ENCODE results near the gene SCN9A.
"Not testable (repeated sequence)": the region's sequence is repeated elsewhere in the genome, so short reads cannot be mapped to it uniquely, and the experiment has no call there.

Gene SCN9A

DNA sequence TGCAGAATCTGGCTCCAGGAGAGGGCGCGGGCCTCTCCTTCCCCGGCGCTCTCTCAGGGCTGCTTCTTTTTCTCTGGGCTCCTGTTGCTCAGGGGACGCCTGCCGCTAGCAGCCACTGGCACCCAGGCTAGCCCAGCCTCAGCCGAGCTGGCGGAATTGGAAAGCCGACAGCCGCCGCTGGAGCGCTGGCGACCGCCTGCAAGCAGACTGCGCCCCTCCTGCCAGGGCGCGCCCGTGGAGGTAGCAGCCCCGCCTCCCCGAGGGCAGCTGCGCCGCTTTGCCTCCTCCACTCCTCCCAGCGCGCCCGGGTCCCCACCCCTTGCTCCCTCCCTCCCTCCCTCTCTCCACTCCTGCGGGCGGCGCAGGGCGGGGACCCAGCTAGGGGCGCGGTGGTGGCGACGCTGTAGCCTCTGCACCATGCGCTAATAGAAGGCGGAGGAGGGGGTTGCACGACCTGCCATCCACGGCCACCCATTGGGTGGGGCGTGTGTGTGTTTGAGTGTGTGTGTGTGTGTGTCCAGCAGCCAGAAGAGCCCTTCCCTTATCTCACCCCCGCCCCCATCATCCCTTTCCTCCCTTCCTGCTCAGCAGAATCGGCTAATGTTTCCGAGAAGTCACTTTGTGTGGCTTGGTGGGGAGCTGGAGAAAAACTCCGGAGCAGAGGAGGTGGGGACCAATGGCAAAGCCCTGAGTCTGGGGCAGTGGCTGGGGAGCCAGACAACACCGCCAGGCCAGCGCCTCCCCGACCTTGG lies at the start of gene SCN9A:
Gene SCN9A, minus strand, starts transcription at position 209 of the 752 bp plus-strand sequence. CDS start 64,188 bp downstream, outside the sequence.
- DNase-seq (ENCODE audit: low read depth in 1 of 2, low spot score in 1 of 2) = no peak

DNA sequence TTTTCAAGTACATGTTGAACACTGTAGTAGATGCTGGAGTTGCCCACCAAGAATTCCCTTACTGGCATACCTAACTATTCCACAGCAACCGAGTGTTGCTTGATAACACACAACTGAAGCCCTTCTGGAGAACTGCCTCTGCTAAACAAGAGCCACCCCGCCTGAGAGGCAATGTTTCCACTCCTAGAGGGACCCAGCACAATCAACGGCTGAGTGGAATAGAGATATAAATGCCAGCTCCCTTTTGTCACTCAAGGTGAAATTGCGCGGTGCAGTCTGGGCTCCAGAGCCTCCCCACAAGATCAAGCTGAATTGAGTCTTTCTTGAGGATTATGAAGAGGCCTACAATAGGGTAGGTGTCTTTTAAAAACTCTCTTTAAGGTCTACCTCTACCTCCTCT lies 49.1 kb upstream of the SCN9A start:
- DNase-seq (ENCODE audit: low read depth in 1 of 2, low spot score in 1 of 2) = no peak

GRCh38 chr2:166419616-166419934 lies 43.8 kb upstream of the SCN9A start:
- no peak for DNase-seq (ENCODE audit: low read depth in 1 of 2, low spot score in 1 of 2)

GRCh38 chr2:166418853-166419615 lies 43.3 kb upstream of the SCN9A start:
- no peak for DNase-seq (ENCODE audit: low read depth in 1 of 2, low spot score in 1 of 2)

DNA sequence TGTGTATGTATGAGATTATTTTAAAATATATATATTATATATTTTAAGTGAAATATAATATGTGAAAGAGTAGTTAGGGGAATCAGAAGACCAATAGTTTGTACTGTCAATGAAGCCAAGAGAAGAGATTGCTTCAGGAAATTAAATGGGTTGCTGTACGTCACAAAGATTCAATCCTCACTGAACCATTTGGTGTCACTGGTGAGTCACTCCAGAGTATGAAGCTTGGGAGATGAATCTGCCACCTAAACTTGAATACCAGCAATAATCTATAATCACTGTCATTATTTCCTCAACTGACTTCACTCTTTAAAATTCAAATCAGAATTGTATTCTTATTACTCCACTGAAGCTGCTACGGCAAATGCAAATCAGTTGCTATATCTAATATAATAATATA lies 41.9 kb upstream of the SCN9A start:
- DNase-seq (ENCODE audit: low read depth in 1 of 2, low spot score in 1 of 2) = no peak

GRCh38 chr2:166413255-166413654 lies 37.5 kb upstream of the SCN9A start:
- no peak for DNase-seq (ENCODE audit: low read depth in 1 of 2, low spot score in 1 of 2)

DNA sequence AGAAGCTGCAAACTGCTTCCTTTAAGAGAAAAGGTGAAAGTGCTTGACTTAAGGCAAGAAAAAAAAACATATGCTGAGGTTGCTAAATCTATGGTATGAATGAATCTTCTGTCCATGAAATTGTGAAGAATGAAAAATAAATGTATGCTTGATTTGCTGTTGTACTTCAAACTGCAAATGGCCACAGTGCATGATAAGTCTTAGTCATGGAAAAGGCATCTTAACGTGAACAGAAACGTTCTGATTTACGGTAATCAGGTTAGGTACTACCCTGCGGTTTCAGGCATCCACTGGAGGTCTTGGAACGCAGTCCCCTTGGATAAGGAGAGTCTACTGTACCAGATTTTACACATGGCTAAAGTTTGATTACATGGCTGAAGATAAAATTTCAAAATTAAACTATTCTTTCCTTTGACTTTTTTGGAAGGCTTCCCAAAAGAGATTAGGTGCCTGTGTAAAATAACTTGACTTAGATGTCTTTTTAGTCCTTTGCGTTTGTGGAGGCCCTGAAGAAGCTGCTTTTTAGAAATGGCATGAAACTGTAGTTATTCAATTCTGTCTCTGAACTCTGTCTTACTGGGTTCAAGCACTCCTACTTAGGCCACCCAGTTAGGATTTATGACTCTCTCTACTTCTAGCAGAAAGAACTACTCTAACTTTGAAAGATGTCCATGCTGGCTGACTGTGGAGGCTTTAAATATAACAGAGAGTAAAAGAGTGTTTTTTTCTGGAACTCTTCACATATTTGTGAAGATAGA lies 35.9 kb upstream of the SCN9A start:
- DNase-seq (ENCODE audit: low read depth in 1 of 2, low spot score in 1 of 2) = no peak

DNA sequence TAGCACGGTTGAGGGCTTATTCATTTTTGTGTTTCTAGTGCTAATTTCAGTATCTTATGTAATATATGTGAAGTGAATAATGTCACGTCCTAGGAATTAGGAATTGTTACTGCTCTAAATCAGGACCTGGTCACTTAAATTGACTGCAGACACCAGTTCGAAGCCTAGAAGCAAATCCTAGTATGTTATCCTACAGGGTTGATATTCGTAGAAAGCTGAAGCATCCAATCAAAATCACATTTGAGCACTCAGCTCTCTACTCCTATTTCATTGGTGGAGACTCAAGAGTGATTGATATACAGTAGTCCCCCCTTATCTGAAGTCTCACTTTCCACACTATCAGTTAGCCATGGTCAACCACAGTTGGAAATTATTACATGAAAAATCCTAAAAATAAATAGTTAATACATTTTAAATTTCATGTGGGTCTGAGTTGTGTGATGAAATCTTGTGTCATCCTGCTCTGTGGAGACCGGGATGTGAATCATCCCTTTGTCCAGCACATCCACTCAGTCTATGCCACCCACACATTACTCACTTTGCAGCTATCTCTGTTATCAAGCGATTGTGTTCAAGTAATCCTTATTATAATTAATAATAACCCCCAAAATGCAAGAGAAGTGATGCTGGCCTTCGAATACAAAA lies 35.2 kb upstream of the SCN9A start:
- no peak for DNase-seq (ENCODE audit: low read depth in 1 of 2, low spot score in 1 of 2)

- DNase-seq (ENCODE audit: low read depth in 1 of 2, low spot score in 1 of 2) = not testable (repeated sequence)
Measured at GRCh38 chr2:166407746-166408145, 32.0 kb upstream of the SCN9A start.

DNA sequence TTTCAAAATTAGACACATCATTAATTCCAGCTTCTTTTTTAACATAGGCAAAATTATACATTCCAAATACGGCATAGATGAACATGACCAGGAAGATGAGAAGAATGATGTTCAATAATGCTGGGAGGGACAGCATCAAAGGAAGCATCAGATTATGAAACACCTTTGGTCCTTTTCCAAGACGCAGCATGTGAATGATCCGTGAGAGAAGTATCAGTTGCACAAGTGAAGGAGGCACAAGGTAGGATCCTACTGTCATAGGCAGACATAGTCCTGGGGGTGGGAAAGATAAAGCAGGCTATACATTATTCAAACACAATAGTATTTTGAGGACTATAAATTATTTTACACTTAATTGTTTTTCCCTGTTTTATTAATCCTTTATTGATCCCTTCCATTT lies 30.6 kb upstream of the SCN9A start:
- DNase-seq (ENCODE audit: low read depth in 1 of 2, low spot score in 1 of 2) = no peak

DNA sequence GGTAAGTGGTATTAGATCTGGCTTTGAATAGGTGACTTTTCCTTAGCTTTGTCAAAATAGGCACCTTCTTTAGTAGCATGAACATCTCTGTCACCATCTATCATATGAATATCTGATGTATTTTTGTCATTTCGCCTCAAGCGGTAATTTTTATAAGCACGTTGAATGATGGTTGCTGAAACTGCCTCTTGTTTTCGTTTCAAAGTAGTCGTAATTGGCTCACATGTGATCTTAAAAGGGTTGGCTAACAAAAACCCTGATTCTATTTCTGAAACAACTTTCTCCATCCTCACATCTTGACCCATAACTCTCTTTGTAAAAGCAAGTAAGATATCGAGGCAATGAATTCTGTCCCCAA lies 29.8 kb upstream of the SCN9A start:
- DNase-seq (ENCODE audit: low read depth in 1 of 2, low spot score in 1 of 2) = no peak

DNA sequence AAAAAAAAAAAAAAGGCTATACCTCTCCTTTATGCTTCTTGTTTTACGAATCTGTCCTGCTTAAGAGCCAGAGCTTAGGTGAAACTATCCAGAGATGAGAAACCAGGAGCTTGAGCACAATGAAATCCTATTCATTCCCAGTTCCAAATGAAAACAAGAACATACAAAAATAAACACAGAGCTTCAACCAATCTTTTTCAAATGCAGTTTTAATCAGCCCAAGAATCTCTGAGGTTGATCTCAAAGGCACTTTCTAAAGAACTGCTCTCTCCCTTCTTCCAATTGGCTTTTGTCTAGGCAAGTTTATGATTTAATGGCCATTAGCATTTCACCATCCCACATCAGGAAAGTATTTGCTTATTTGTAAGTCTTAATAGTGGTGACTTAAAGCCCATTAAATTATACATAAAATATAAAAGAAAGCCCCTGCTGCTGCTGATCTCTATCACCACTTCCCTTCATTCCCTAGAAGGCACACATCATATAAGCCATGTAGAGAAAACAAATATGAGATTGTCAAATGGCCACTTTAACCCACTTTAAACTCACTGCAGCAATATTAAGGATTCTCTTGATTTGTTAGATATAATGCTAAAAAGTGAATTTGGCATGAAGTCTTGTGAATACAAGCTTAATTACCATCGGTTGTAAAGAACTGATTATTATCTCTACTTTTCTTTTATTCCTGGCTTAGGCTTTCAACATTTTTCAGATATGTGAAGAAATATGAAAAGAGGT lies 29.3 kb upstream of the SCN9A start:
- DNase-seq (ENCODE audit: low read depth in 1 of 2, low spot score in 1 of 2) = no peak

DNA sequence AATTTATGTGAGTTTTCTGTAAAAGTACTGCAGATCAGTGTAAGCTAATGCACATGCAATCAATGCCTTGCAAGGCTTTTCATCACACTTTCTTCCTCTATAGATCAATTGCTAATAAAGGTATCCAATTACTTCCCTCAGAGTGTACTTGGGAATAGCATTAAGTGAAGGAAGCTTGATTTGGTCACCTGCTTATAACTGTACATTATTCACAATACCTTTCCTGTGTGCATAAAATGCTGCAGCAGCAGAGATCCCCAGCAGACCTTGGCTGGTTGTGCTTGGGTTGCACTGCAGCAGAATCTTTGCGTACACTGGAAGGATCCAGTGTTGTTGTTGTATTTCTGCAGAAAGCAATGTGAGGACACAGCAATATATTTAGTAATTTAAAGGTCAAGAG lies 18.5 kb upstream of the SCN9A start:
- no peak for DNase-seq (ENCODE audit: low read depth in 1 of 2, low spot score in 1 of 2)

- no peak for DNase-seq (ENCODE audit: low read depth in 1 of 2, low spot score in 1 of 2)
Measured at GRCh38 chr2:166393008-166393407, 17.3 kb upstream of the SCN9A start.

DNA sequence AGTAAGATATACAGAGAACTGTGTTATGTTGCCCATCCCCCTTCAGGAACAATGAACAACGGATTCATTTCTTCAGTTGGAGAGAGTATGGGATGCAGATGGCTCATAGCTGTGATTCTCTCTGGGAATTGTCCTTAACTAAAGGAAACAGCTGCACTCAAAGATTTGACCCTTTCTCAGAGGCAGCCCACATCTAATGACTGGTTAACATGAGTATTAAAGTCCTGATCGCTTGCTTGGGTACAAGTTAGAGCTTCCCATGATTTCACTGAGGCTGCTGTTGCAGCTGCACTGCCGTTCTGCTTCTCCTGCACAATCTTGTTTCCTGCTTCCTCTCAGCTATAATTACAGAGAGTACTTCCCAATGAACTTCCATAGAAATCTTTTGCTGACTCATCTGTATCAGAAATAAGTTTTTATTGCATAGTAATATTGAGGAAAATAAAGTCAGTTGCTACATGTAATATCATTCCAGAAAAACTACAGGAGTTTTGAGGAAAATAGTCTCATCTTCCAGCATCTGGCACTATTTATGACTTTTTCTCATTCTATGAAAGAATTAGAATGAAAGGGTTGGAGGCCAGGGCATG lies 12.8 kb upstream of the SCN9A start:
- no peak for DNase-seq (ENCODE audit: low read depth in 1 of 2, low spot score in 1 of 2)

- no peak for DNase-seq (ENCODE audit: low read depth in 1 of 2, low spot score in 1 of 2)
Measured at GRCh38 chr2:166385313-166385712, 9.6 kb upstream of the SCN9A start.

GRCh38 chr2:166384774-166385173 lies 9.0 kb upstream of the SCN9A start:
- DNase-seq (ENCODE audit: low read depth in 1 of 2, low spot score in 1 of 2) = no peak

- no peak for DNase-seq (ENCODE audit: low read depth in 1 of 2, low spot score in 1 of 2)
Measured at GRCh38 chr2:166382448-166382847, 6.7 kb upstream of the SCN9A start.

GRCh38 chr2:166380615-166381014 lies 4.9 kb upstream of the SCN9A start:
- no peak for DNase-seq (ENCODE audit: low read depth in 1 of 2, low spot score in 1 of 2)

- no peak for DNase-seq (ENCODE audit: low read depth in 1 of 2, low spot score in 1 of 2)
Measured at GRCh38 chr2:166376873-166377272, 1.1 kb upstream of the SCN9A start.

DNA sequence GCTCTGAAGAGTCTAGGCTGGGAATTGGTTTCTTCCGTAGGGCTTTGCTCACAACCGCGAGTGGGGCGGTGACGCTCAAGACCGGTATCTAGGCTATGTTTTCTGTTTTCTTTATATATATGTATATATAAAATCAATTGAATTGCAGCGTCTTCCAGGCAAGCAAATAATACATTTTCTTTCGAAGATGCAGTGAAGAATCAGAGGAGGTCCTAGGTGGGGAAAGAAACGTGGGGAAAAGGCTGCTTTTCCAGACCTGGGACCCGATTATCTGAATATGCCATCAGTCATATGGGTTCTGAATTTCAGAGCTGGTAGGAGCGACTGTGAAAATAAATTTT lies 714 bp upstream of the SCN9A start:
- no peak for DNase-seq (ENCODE audit: low read depth in 1 of 2, low spot score in 1 of 2)
